HepG2 (cell line): Measurements from ENCODE around the gene NAPB. TPM values are rescaled to one million over a fixed set of nuclear protein-coding genes. Genes with fewer than 3 reads are reported as not detected.

Experiments used
- BRD4 ChIP-seq: sonication (generic); formaldehyde crosslinking; IDR thresholded peaks from 2 replicates; pipeline ENCODE4 v1.4.0; 2020; ENCODE audit warnings: missing genetic modification reagents
- CREB1 ChIP-seq, 2 experiments: fragments of 450-650 bp in 1 of 2; IDR thresholded peaks; 2 replicates each; pipeline ENCODE4 v1.6.1; 2016 to 2017; ENCODE audit warnings: control low read depth in 1 of 2, mild to moderate bottlenecking in 1 of 2, missing compliant biosample characterization in 1 of 2, missing genetic modification characterization in 1 of 2
- ESRRA ChIP-seq: sonication (generic); formaldehyde crosslinking; IDR thresholded peaks from 2 replicates; pipeline ENCODE4 v1.5.1; 2020; ENCODE audit warnings: mild to moderate bottlenecking, low read depth, missing genetic modification reagents
- HOXA5 ChIP-seq: sonication (generic); formaldehyde crosslinking; IDR thresholded peaks from 2 replicates; pipeline ENCODE4 v1.4.0; 2020; ENCODE audit warnings: missing genetic modification reagents
- ISL2 ChIP-seq: sonication (generic); formaldehyde crosslinking; IDR thresholded peaks from 2 replicates; pipeline ENCODE4 v1.5.0; 2020; ENCODE audit warnings: missing genetic modification reagents
- ISX ChIP-seq: sonication (generic); formaldehyde crosslinking; conservative IDR thresholded peaks from 2 replicates; pipeline ENCODE4 v1.5.0; 2020; ENCODE audit warnings: missing genetic modification reagents
- KDM5B ChIP-seq: sonication (generic); formaldehyde crosslinking; IDR thresholded peaks from 2 replicates; pipeline ENCODE4 v1.4.0; 2020; ENCODE audit warnings: missing genetic modification reagents, mild to moderate bottlenecking, borderline replicate concordance
- MED1 ChIP-seq: sonication (generic); formaldehyde crosslinking; IDR thresholded peaks from 2 replicates; pipeline ENCODE4 v1.4.0; 2020; ENCODE audit warnings: missing genetic modification reagents
- MED13 ChIP-seq: sonication (generic); formaldehyde crosslinking; IDR thresholded peaks from 2 replicates; pipeline ENCODE4 v1.5.0; 2020; ENCODE audit warnings: missing genetic modification reagents
- PHF20 ChIP-seq: sonication (generic); formaldehyde crosslinking; IDR thresholded peaks from 2 replicates; pipeline ENCODE4 v1.5.0; 2020; ENCODE audit warnings: mild to moderate bottlenecking, missing genetic modification reagents
- POLR2AphosphoS5 ChIP-seq: IDR thresholded peaks from 2 replicates; pipeline ENCODE4 v1.6.1; 2012; ENCODE audit warnings: low read depth, low read length
- SRF ChIP-seq: IDR thresholded peaks from 2 replicates; pipeline ENCODE4 v1.6.1; 2011; ENCODE audit warnings: mild to moderate bottlenecking, low read depth, low read length, moderate library complexity
- TBX3 ChIP-seq: fragments of 450-650 bp; IDR thresholded peaks from 2 replicates; pipeline ENCODE4 v1.6.1; 2017; ENCODE audit warnings: antibody characterized with exemption, mild to moderate bottlenecking, inconsistent platforms, borderline replicate concordance
- ZKSCAN5 ChIP-seq: sonication (generic); formaldehyde crosslinking; IDR thresholded peaks from 2 replicates; pipeline ENCODE4 v1.5.1; 2020; ENCODE audit warnings: mild to moderate bottlenecking, missing genetic modification reagents
- ZNF256 ChIP-seq: sonication (generic); formaldehyde crosslinking; conservative IDR thresholded peaks from 2 replicates; pipeline ENCODE4 v1.4.0; 2020; ENCODE audit warnings: missing genetic modification reagents
- ZNF329 ChIP-seq: sonication (generic); formaldehyde crosslinking; IDR thresholded peaks from 2 replicates; pipeline ENCODE4 v1.9.0; 2021; ENCODE audit warnings: low read depth, mild to moderate bottlenecking, missing genetic modification reagents
- ZNF354B ChIP-seq: sonication (generic); formaldehyde crosslinking; IDR thresholded peaks from 2 replicates; pipeline ENCODE4 v1.8.0; 2022; ENCODE audit warnings: mild to moderate bottlenecking, missing genetic modification reagents
- ZNF567 ChIP-seq: sonication (generic); formaldehyde crosslinking; IDR thresholded peaks from 2 replicates; pipeline ENCODE4 v1.8.1; 2023; ENCODE audit warnings: mild to moderate bottlenecking, missing genetic modification reagents, borderline replicate concordance
- ZNF709 ChIP-seq: sonication (generic); formaldehyde crosslinking; IDR thresholded peaks from 2 replicates; pipeline ENCODE4 v1.5.0; 2020; ENCODE audit warnings: mild to moderate bottlenecking, missing genetic modification reagents
- ZSCAN22 ChIP-seq: sonication (generic); formaldehyde crosslinking; IDR thresholded peaks from 2 replicates; pipeline ENCODE4 v1.4.0; 2020; ENCODE audit warnings: mild to moderate bottlenecking, missing genetic modification reagents
- ZSCAN5A ChIP-seq: sonication (generic); formaldehyde crosslinking; IDR thresholded peaks from 2 replicates; pipeline ENCODE4 v1.8.0; 2022; ENCODE audit warnings: mild to moderate bottlenecking, missing genetic modification reagents, borderline replicate concordance
- polyA plus RNA-seq, 8 experiments: library from polyadenylated mRNA; depleted of rRNA in 3 of 8; stranded (reverse) in 7 of 8; unstranded in 1 of 8; fragments of >200 nt; fragmentation: Illumina TruSeq in 4 of 8; extraction: Trizol in 4 of 8; gene quantifications; 2 replicates each; pipeline versions ENCODE4 v1.2.1 to v1.2.3, GENCODE V29; 2011 to 2016; ENCODE audit warnings: low read depth in 4 of 8, missing spikeins in 1 of 8, mixed read lengths in 1 of 8; ENCODE audit not compliant: insufficient read depth in 1 of 8
- total RNA-seq, 5 experiments: library from RNA; depleted of rRNA; stranded (reverse); fragments of >200 nt; fragmentation: Illumina TruSeq; extraction: Trizol; gene quantifications; 2 replicates each; pipeline ENCODE4 v1.2.3, GENCODE V29; 2016; ENCODE audit warnings: low read depth in 1 of 5
- TF ChIP-seq, protein P1 (sequence below): sonication (generic); formaldehyde crosslinking; conservative IDR thresholded peaks from 2 replicates; pipeline ENCODE4 v1.4.0; 2020; ENCODE audit warnings: missing genetic modification reagents
- TF ChIP-seq, protein P2 (sequence below): sonication (generic); formaldehyde crosslinking; IDR thresholded peaks from 2 replicates; pipeline ENCODE4 v1.4.0; 2020; ENCODE audit warnings: missing genetic modification reagents

NAPB gene
- total and polyA plus RNA-seq, 2 of the 13 experiments (the other 11 are each of a cell fraction or from before 2014, with no cell fraction given): 15.2 to 16.1 TPM

DNA sequence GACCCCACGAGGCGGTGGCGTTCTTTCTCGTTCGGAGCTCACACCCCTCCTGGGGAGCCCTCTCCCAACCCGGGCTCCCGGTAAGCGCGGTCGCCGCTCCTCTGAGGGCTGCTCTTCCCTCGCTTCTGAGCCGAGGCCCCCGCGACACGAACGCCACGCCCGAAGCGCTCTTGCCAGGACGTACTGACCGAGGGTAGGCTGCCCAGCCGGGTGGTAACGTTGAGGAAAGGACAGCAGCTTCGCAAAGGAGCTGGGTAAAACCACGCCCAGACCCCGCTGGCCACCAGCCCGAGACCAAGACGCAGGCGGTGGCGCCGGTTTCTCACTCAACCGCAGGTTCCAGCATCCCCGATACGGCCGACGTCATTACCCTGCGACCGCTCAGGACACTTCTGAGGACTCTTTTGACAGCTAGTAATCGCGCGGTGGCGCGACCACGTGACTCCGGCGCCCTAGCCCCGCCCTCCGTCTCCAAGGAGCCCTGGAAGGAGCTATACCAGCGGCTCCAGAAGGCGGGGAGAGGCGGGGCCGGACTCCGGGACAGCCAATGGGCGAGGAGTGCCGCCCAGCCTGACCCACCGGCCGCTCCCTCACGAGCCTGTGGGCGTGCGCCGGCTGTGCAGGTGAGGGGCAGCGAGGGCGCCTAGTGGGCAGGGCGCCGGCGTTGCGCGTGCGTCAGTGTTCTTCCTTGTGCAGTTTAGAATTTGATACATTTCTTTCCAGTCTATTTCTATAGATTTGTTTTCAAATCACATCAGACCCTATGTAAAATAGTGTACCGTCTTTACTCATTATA is 63.3 kb downstream of the NAPB start (continued):
- peak; percentile 83 for TF ChIP-seq TBX3
- TF ChIP-seq ZNF329: no peak
- TF ChIP-seq HOXA5 (CRISPR knock-in tag): peak; percentile 90
- no peak; the same call in 1 of the 2 replicates for TF ChIP-seq ZKSCAN5
- TF ChIP-seq, protein P1, sequence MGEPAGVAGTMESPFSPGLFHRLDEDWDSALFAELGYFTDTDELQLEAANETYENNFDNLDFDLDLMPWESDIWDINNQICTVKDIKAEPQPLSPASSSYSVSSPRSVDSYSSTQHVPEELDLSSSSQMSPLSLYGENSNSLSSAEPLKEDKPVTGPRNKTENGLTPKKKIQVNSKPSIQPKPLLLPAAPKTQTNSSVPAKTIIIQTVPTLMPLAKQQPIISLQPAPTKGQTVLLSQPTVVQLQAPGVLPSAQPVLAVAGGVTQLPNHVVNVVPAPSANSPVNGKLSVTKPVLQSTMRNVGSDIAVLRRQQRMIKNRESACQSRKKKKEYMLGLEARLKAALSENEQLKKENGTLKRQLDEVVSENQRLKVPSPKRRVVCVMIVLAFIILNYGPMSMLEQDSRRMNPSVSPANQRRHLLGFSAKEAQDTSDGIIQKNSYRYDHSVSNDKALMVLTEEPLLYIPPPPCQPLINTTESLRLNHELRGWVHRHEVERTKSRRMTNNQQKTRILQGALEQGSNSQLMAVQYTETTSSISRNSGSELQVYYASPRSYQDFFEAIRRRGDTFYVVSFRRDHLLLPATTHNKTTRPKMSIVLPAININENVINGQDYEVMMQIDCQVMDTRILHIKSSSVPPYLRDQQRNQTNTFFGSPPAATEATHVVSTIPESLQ: no peak
- TF ChIP-seq ZNF256: no peak
- TF ChIP-seq, protein P2, sequence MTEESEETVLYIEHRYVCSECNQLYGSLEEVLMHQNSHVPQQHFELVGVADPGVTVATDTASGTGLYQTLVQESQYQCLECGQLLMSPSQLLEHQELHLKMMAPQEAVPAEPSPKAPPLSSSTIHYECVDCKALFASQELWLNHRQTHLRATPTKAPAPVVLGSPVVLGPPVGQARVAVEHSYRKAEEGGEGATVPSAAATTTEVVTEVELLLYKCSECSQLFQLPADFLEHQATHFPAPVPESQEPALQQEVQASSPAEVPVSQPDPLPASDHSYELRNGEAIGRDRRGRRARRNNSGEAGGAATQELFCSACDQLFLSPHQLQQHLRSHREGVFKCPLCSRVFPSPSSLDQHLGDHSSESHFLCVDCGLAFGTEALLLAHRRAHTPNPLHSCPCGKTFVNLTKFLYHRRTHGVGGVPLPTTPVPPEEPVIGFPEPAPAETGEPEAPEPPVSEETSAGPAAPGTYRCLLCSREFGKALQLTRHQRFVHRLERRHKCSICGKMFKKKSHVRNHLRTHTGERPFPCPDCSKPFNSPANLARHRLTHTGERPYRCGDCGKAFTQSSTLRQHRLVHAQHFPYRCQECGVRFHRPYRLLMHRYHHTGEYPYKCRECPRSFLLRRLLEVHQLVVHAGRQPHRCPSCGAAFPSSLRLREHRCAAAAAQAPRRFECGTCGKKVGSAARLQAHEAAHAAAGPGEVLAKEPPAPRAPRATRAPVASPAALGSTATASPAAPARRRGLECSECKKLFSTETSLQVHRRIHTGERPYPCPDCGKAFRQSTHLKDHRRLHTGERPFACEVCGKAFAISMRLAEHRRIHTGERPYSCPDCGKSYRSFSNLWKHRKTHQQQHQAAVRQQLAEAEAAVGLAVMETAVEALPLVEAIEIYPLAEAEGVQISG (CRISPR knock-in tag): peak; percentile 84
- peak; percentile 88; the same call in 1 of the 2 replicates for TF ChIP-seq ZNF567
- TF ChIP-seq MED13 (CRISPR knock-in tag): 0 out of 2 replicates have a peak, but pooled peaks have one; percentile 19
- TF ChIP-seq KDM5B (CRISPR knock-in tag): peak; percentile 96
- peak; percentile 75 for TF ChIP-seq BRD4 (CRISPR knock-in tag)
- peak; percentile 73 for TF ChIP-seq SRF
- TF ChIP-seq ZNF354B (CRISPR knock-in tag): no peak
- TF ChIP-seq ZNF709 (CRISPR knock-in tag): no peak; the same call in 1 of the 2 replicates
- peak; percentile 79 for TF ChIP-seq ISL2 (CRISPR knock-in tag)
- no peak for TF ChIP-seq ZSCAN5A (CRISPR knock-in tag)
- no peak; the same call in 1 of the 2 replicates for TF ChIP-seq ZSCAN22 (CRISPR knock-in tag)
- TF ChIP-seq MED1 (CRISPR knock-in tag): peak; percentile 88
- TF ChIP-seq CREB1 (IDR thresholded peaks at IDR 0.05): peak; percentile 98
- peak; percentile 99 for TF ChIP-seq CREB1 (CRISPR knock-in tag; IDR thresholded peaks at IDR 0.05)
- TF ChIP-seq POLR2AphosphoS5: peak; percentile 75
- no peak for TF ChIP-seq ISX (CRISPR knock-in tag)
- TF ChIP-seq PHF20: peak; percentile 95
- TF ChIP-seq ESRRA: 0 out of 2 replicates have a peak, but pooled peaks have one; percentile 19
